Fibroblast of lung (primary cell): ENCODE measurements around the gene TMEM134.

Source experiments
- CTCF ChIP-seq, 2 donors: IDR thresholded peaks in 1 of 2; conservative IDR thresholded peaks in 1 of 2; 1 replicate in 1 of 2; 2 replicates in 1 of 2; pipeline ENCODE4 v1.5.1; 2011 to 2012; ENCODE audit warnings: low read length in 2 of 2, control low read depth in 1 of 2, inconsistent platforms in 1 of 2, low read depth in 1 of 2, mild to moderate bottlenecking in 1 of 2
- EZH2 ChIP-seq: IDR thresholded peaks from 2 replicates; pipeline ENCODE4 v1.5.1; 2012; ENCODE audit warnings: low read length, control low read depth, mild to moderate bottlenecking; ENCODE audit errors: missing control alignments

- TF ChIP-seq CTCF (conservative IDR thresholded peaks at IDR 0.05 in 1 of 2, IDR thresholded peaks at IDR 0.05 in 1 of 2; ENCODE audit: low read depth in 1 of 2, low read length in 2 of 2) (no peak), EZH2 (peak; percentile 75)
Observed at GRCh38 chr11:67415501-67416304, 53.3 kb downstream of the TMEM134 start, which contains the start of gene CARNS1.
